GM21390 (cell line): ENCODE measurements around the gene SCEL.
"Not testable (repeated sequence)": the region's sequence is repeated elsewhere in the genome, so short reads cannot be mapped to it uniquely, and the experiment has no call there.

Experiments
- ATAC-seq: cut with Tn5 transposase; IDR thresholded peaks from one replicate; pipeline ENCODE4 v1.9.1; 2021; ENCODE audit not compliant: unreplicated experiment

SCEL gene

DNA sequence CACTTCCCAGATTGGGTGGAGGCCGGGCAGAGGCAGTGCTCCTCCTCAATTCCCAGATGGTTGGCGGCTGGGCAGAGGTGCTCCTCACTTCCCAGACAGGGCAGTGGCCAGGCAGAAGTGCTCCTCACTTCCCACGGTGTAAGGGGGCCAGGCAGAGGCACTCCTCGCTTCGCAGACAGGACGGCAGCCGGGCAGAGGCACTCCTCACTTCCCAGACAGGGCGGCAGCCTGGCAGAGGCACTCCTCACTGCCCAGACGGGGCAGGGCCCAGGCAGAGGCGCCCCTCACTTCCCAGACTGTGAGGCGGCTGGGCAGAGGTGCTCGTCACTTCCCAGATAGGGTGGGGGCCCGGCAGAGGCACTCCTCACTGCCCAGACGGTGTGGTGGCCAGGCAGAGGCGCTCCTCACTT, 125.3 kb downstream of the SCEL start:
- ATAC-seq: no peak

DNA sequence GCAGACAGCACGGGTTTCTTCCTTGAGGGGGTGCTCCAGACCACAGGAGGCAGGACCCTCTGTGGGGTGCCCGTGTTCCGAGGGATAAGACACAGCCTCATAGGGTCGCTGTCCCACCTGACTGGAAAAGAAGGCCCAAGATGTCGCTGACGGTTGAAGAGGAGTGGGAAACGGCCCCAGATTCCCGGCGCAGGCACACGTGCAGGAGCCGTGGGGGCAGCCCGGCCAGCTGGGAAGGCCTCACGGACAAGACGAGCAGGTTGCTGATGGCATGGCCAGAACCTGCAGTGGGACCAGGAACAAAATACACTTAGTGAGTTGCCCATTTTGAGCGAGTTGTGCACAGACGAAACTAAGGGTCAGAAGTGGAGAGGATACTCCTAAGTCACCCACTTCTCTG, 126.8 kb downstream of the SCEL start:
- ATAC-seq: not testable (repeated sequence)

DNA sequence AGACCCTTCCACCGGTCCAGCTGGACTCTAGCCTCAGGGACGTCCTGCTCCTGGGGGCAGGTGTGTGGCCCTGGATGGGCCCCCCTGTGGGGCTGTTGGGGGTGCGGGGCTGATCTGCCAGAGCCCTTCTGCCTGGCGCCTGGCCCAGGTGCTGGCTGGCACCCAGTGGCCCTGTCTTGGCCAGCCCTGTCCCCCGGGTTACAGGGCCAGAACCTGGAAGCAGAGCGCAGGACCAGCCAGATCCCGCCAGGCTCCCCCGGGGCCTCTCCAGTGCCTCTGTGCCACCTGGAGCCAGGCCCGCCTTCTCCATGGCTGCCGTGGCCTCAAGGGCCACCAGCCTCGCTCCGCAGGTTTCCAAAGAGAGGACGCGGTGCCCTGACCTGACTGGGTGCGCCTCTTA, 127.3 kb downstream of the SCEL start:
- ATAC-seq: not testable (repeated sequence)

DNA sequence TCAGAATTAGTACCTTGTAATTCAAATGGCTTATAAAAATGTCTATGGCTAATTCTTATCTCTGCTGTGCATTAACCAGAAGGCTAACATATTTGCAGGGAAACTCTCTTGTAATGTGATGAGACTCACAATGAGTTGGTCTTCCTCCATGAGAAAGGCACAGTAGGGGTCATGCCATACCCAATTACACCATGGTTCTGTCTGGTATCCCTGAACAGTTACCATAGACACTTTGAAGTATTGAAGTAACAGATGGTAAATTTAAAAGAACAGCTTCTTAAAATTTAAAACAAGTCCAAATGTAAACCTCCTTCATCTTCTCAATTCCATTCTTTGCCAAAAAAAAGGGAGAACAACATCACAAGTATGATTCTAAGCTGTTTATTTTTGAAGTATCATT, 139.3 kb downstream of the SCEL start:
- ATAC-seq: no peak

DNA sequence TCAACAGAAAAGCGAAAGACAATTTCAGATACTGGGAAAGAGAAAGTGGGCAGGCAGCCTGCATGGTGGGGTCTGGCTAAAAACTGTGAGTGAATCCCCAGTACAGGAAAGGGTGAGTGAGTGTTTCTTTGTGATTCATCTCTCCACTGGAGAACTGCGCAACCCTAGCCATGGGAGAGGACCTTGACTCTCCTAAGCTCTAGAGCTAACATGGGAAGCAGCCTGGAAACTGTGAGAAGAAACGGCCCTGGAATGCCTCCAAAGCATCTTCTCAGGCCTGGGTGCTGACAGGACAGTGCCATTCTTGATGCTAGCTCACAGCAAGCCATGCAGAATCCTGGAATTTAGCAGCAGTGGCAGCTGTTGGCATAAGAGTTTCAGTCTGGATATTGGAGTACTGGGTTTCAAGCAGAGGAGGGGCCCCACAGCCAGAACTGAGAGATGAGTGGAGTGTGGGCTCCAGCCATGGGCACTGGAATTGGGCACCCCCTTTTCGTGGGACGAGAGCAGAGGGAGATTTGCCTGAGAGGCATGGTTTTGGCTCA, 143.3 kb downstream of the SCEL start:
- ATAC-seq: no peak

DNA sequence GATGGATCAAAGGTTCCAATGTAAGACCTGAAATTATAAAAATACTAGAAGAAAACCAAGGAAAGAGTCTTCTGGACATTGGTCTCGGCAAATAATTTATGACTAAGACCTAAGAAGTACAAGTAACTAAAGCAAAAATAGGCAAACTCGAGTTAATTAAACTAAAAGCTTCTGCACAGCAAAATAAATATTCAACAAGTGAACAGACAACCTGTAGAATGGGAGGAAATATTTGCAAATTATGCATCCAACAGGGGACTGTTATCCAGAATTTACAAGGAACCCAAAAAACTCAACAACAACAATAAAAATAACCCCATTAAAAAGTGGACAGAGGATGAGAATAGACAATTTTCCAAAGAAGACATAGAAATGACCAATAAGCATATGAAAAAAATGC, 152.3 kb downstream of the SCEL start:
- no peak for ATAC-seq

DNA sequence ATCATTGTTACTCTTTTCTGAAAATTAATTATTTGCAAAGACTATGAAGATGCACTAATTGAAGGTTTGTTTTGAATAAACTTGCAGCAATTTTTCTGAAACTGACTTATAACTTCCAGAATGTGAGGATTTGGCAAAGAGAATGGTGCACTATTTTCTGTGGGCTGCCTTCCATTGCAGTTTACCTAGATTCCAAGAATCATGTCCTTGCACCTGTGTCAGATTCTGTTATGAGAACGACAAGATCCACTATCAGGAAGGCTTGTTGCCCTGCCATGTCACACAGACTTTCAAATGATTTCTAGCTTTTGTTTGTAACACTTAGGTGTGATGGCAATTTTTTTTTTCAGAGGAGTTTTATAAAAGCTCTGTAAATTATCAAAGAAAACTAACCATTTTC, 156.4 kb downstream of the SCEL start:
- ATAC-seq: no peak

DNA sequence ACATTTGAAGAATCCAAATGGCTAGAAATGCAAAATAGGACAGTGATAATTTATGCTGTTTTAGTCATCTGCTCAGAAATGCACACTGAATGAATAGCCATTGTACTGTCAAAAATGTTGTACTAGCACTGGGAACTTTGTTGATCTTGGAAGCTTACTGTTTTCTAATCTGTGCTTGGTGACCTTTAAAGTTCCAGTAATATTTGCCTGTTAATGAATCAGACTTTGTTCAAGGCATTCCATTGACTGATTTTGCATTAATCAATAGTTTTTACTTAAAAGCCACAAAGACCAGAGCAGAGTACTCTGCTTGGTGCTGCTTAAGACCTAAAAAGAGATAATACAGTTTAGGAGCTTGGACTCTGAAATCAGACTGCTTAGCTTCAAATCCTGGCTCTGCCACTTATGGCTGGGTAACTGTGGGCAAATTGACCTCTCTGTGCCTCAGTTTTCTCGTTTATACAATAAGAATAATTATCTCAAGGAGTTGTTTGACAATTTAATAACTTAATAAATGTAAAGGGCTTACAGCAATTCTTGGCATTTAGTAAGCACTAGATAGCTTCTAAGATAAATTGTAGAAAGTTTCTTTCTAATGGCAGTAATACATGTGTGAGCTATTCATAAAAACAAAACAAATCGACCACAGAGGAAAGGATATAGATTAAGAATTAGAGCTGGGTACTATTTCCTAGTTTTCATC, 157.4 kb downstream of the SCEL start:
- ATAC-seq: no peak

DNA sequence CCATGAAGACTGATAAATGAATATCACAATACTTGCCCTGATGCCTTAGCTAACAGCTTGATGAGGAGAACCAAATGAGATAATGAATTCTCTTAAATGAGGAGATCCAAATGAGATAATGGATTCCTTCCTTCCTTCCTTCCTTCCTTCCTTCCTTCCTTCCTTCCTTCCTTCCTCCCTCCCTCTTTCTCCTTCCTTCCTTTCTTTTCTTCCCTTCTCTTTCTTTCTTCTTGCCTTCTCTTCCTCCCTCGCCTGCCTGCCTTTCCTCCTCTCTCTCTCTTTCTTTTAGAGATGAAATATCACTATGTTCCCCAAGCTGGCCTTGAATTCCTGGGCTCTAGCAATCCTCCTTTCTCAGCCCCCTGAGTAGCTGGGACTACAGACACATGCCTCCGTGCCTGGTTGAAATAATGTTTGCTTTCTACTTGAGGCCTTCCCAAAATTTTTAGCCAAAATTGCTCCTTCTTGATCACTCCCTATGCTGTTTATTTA, 158.0 kb downstream of the SCEL start:
- no peak for ATAC-seq
